WTC11 (cell line): ENCODE results near the gene PARP12. TPM values are rescaled to one million over a fixed set of nuclear protein-coding genes. Genes with fewer than 3 reads are reported as not detected.

Source experiments
- ATAC-seq: fragments of 200-7000 bp; cut with Tn5 transposase; 2 replicates; pipeline ENCODE4 v1.10.0; 2021; ENCODE audit warnings: mild to moderate bottlenecking, moderate library complexity
- CTCF ChIA-PET: fragments of 300-600 bp; sonication (Branson Sonifier 250); formaldehyde crosslinking; loops from one replicate; lab custom pipeline; 2021; ENCODE audit warnings: antibody characterized with exemption; lab: Charles Lee
- POLR2A ChIA-PET: fragments of 350-600 bp; sonication (Branson Sonifier 250); formaldehyde crosslinking; loops from one replicate; lab custom pipeline; 2021; ENCODE audit warnings: antibody characterized with exemption; lab: Charles Lee
- DNase-seq: peaks from one replicate; pipeline ENCODE4 v3.0.0; 2021; ENCODE audit warnings: low spot score
- H3K27ac Mint-ChIP-seq: 2 replicates; pipeline ENCODE4 v1.8.0; 2021; ENCODE audit warnings: mixed read lengths
- H3K27me3 Mint-ChIP-seq: 2 replicates; pipeline ENCODE4 v1.8.0; 2021; ENCODE audit warnings: low read depth, mild to moderate bottlenecking, moderate library complexity, mixed read lengths
- H3K36me3 Mint-ChIP-seq: 2 replicates; pipeline ENCODE4 v1.8.0; 2021; ENCODE audit warnings: mixed read lengths
- H3K4me1 Mint-ChIP-seq: 2 replicates; pipeline ENCODE4 v1.8.0; 2022; ENCODE audit warnings: mixed read lengths
- H3K4me3 Mint-ChIP-seq: 2 replicates; pipeline ENCODE4 v1.8.0; 2021; ENCODE audit warnings: mild to moderate bottlenecking, moderate library complexity, mixed read lengths
- H3K9me3 Mint-ChIP-seq: 2 replicates; pipeline ENCODE4 v1.8.0; 2021; ENCODE audit warnings: mixed read lengths
- ATF6 ChIP-seq: sonication (generic); formaldehyde crosslinking; IDR thresholded peaks from 2 replicates; pipeline ENCODE4 v1.8.1; 2023; ENCODE audit warnings: mild to moderate bottlenecking, missing genetic modification reagents
- CREB1 ChIP-seq: sonication (generic); formaldehyde crosslinking; IDR thresholded peaks from 2 replicates; pipeline ENCODE4 v1.8.0; 2023; ENCODE audit warnings: mild to moderate bottlenecking, missing genetic modification reagents
- CREM ChIP-seq: sonication (generic); formaldehyde crosslinking; IDR thresholded peaks from 2 replicates; pipeline ENCODE4 v1.8.1; 2022; ENCODE audit warnings: mild to moderate bottlenecking, missing genetic modification reagents, moderate library complexity
- E2F5 ChIP-seq: sonication (generic); formaldehyde crosslinking; IDR thresholded peaks from 2 replicates; pipeline ENCODE4 v1.8.1; 2022; ENCODE audit warnings: mild to moderate bottlenecking, moderate library complexity, missing genetic modification reagents
- GABPB1 ChIP-seq: sonication (generic); formaldehyde crosslinking; IDR thresholded peaks from 2 replicates; pipeline ENCODE4 v1.8.1; 2023; ENCODE audit warnings: mild to moderate bottlenecking, missing genetic modification reagents
- GTF2I ChIP-seq: fragments of 250-450 bp; sonication (Bioruptor Pico); conservative IDR thresholded peaks from 2 replicates; pipeline ENCODE4 v1.4.0; 2021; ENCODE audit warnings: mild to moderate bottlenecking
- HMGA2 ChIP-seq: fragments of 250-450 bp; sonication (Bioruptor Pico); IDR thresholded peaks from 2 replicates; pipeline ENCODE4 v1.4.0; 2021; ENCODE audit warnings: mild to moderate bottlenecking, moderate library complexity
- IRF1 ChIP-seq: sonication (generic); formaldehyde crosslinking; IDR thresholded peaks from 2 replicates; pipeline ENCODE4 v1.8.0; 2023; ENCODE audit warnings: missing genetic modification reagents
- JAZF1 ChIP-seq: fragments of 250-450 bp; sonication (Bioruptor Pico); IDR thresholded peaks from 2 replicates; pipeline ENCODE4 v1.9.0; 2021; ENCODE audit warnings: moderate library complexity, mild to moderate bottlenecking, inconsistent platforms
- MYBL2 ChIP-seq: sonication (generic); formaldehyde crosslinking; IDR thresholded peaks from 2 replicates; pipeline ENCODE4 v1.8.1; 2023; ENCODE audit warnings: mild to moderate bottlenecking, moderate library complexity, missing genetic modification reagents
- NR3C1 ChIP-seq: sonication (generic); formaldehyde crosslinking; conservative IDR thresholded peaks from 2 replicates; pipeline ENCODE4 v1.8.1; 2023; ENCODE audit warnings: low read depth, mild to moderate bottlenecking, missing genetic modification reagents
- PRDM15 ChIP-seq: sonication (generic); formaldehyde crosslinking; IDR thresholded peaks from 2 replicates; pipeline ENCODE4 v1.8.0; 2022; ENCODE audit warnings: missing genetic modification reagents
- TP53 ChIP-seq: sonication (generic); formaldehyde crosslinking; IDR thresholded peaks from 2 replicates; pipeline ENCODE4 v1.8.1; 2023; ENCODE audit warnings: mild to moderate bottlenecking, missing genetic modification reagents
- ZNF121 ChIP-seq: sonication (generic); formaldehyde crosslinking; IDR thresholded peaks from 2 replicates; pipeline ENCODE4 v1.8.0; 2023; ENCODE audit warnings: missing genetic modification reagents
- ZNF219 ChIP-seq: sonication (generic); formaldehyde crosslinking; IDR thresholded peaks from 2 replicates; pipeline ENCODE4 v1.8.0; 2023; ENCODE audit warnings: missing genetic modification reagents, mild to moderate bottlenecking, borderline replicate concordance
- ZNF263 ChIP-seq: sonication (generic); formaldehyde crosslinking; IDR thresholded peaks from 2 replicates; pipeline ENCODE4 v1.8.1; 2022; ENCODE audit warnings: low read depth, mild to moderate bottlenecking, moderate library complexity, missing genetic modification reagents
- ZNF416 ChIP-seq: fragments of 250-450 bp; sonication (Bioruptor Pico); IDR thresholded peaks from 2 replicates; pipeline ENCODE4 v1.9.0; 2021; ENCODE audit warnings: mild to moderate bottlenecking, inconsistent platforms
- ZNF512 ChIP-seq: sonication (generic); formaldehyde crosslinking; IDR thresholded peaks from 2 replicates; pipeline ENCODE4 v1.8.1; 2022; ENCODE audit warnings: missing genetic modification reagents, borderline replicate concordance
- ZNF532 ChIP-seq: fragments of 250-450 bp; sonication (Bioruptor Pico); IDR thresholded peaks from 2 replicates; pipeline ENCODE4 v1.9.0; 2021; ENCODE audit warnings: mild to moderate bottlenecking, borderline replicate concordance
- ZNF671 ChIP-seq: fragments of 250-450 bp; sonication (Bioruptor Pico); IDR thresholded peaks from 2 replicates; pipeline ENCODE4 v1.8.0; 2021; ENCODE audit warnings: mild to moderate bottlenecking
- total RNA-seq: library from RNA; stranded (reverse); gene quantifications from 3 replicates; pipeline ENCODE4 v1.2.3, GENCODE V29; 2021

Gene PARP12
- total RNA-seq, 1 experiment from 2014 or later = 9.1 TPM

GRCh38 chr7:140060243-140060630 is 2.5 kb downstream of the PARP12 start (continued):
- TF ChIP-seq ZNF219 (CRISPR knock-in tag) = no peak
- TF ChIP-seq, all 79 proteins: peak for 0

GRCh38 chr7:140059273-140060242 is 3.2 kb downstream of the PARP12 start:
- Mint-ChIP-seq H3K9me3 (no peaks in the 10 kb centered on the region), H3K27ac (no peak overlapping the region), H3K4me1 (peaks cover 10% of the 10 kb centered on the region; the same call in 1 of the 2 replicates), H3K27me3 (peaks cover 37% of the 10 kb centered on the region), H3K36me3 (no peaks in the 10 kb centered on the region), H3K4me3 (no peak overlapping the region)
- POLR2A ChIA-PET = no interaction called here
- DNase-seq = no peak
- TF ChIP-seq NR3C1 (no peak), ZNF532 (CRISPR knock-in tag) (no peak), GTF2I (CRISPR knock-in tag) (no peak), JAZF1 (CRISPR knock-in tag) (no peak), PRDM15 (CRISPR knock-in tag) (no peak), TP53 (CRISPR knock-in tag) (no peak), ZNF512 (CRISPR knock-in tag) (no peak), CREB1 (CRISPR knock-in tag) (no peak), ZNF671 (CRISPR knock-in tag) (no peak), E2F5 (CRISPR knock-in tag) (no peak), ZNF263 (no peak), CREM (CRISPR knock-in tag) (no peak), ATF6 (CRISPR knock-in tag) (no peak), MYBL2 (CRISPR knock-in tag) (no peak), IRF1 (CRISPR knock-in tag) (no peak), GABPB1 (no peak), ZNF416 (CRISPR knock-in tag) (no peak), HMGA2 (no peak), ZNF121 (CRISPR knock-in tag) (no peak)
- CTCF ChIA-PET = no interaction called here
- no peak for ATAC-seq
